T follicular helper cell (primary cell): Measurements from ENCODE around the gene ZNF813.
"Not testable (repeated sequence)": the region's sequence is repeated elsewhere in the genome, so short reads cannot be mapped to it uniquely, and the experiment has no call there.

Experiments
- DNase-seq: peaks from one replicate; pipeline ENCODE4 v3.0.0-alpha.2; 2020; ENCODE audit warnings: low read depth
- total RNA-seq, 2 experiments: gene quantifications; one replicate each; lab custom pipeline; 2026; lab: John Stamatoyannopoulos, UW

Gene ZNF813
- 17.9 to 28.6 reads per million in 2 experiments for total RNA-seq

DNA sequence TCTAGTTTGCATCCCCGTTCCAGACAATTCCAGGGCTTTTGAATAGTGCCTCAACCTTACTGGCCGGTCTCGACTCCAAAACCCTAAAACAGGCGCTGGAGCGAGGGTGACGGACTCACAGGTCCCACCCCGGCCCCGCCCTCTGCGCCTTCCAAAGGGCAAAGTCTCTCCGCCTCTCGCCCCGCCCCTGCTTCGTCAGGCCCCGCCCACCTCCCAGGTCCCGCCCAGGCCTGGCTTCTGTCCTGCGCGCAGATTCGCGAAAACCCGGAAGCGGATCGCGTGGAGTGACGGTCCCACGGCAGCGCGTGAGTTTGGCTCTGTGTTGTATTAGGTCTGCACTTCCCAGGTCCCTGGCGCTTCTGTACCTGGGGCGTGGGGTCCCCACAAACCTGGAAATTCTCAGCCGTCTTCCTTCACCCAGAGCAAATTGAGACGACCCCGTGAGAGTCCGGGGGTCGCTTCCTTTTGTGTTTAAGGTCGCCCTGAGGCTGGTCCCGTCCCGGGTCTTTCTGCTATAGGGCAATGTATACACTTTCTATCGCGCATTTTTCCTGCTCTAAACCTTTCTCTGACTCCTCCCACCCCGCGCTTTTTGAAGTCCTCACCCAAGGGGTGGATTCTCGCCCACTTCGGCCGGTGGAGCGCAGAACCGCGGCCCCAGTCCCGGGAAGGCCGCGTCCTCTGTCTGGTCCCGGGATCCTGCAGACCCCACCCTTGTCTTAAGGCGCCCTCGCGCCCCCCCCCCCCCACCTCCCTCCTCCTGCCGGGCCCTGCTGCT, at the start of gene ZNF813:
Gene ZNF813 (plus strand): TSS at position 249 of the 778 bp plus-strand sequence. CDS start 16,090 bp downstream, outside the sequence.
- peak; percentile 97 for DNase-seq

DNA sequence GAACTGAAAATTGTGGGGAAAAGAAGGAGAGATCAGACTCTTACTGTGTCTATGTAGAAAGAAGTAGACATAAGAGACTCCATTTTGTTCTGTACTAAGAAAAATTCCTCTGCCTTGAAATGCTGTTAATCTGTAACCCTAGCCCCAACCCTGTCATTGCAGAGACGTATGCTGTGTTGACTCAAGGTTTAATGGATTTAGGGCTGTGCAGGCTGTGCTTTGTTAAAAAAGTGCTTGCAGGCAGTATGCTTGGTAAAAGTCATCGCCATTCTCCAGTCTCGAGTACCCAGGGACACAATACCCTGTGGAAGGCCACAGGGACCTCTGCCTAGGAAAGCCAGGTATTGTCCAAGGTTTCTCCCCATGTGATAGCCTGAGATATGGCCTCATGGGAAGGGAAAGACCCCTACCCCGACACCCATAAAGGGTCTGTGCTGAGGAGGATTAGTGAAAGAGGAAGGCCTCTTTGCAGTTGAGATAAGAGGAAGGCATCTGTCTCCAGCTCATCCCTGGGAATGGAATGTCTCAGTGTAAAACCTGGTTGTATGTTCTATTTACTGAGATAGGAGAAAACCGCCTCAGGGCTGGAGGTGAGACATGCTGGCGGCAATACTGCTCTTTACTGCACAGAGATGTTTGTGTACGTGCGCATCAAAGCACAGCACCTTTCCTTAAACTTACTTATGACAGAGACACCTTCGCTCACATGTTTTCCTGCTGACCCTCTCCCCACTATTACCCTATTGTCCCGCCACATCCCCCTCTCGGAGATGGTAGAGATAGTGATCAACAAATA, 46.8 kb upstream of the ZNF813 start:
- DNase-seq: not testable (repeated sequence)

DNA sequence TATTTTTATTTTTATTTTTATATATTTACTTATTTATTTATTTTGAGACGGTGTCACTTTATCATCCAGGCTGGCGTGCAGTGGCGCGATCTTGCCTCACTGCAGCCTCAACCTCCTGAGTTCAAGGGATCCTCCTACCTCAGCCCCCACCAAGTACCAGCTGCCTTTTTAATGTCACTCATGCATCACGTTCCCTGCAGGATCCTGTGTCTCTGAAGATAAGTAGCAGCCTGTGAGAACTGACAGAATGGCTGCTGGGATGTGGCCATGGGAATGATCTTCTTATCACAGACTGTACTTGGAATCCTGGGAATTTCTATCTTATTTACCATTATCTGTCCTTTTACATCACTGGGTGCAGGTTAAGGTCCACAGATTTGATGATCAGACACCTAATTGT, 45.0 kb upstream of the ZNF813 start:
- no peak for DNase-seq

DNA sequence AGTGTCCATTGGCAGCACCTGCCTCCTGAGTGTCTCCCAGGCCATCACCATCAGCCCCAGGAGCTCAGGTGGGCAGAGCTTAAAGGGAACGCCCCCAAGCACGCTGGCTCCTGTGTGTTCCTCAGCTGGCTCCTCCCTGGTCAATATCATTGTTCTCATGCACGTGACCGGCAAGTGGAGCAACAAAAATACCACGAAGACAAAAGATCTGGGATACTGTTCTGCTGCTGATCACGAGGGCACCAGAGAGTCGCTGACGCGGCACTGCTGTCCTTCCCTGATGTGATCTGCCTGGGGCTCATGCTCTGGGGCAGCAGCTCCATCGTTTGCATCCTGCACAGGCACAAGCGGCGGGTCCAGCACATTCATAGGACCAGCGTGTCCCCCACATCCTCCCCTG, 44.5 kb upstream of the ZNF813 start:
- DNase-seq: not testable (repeated sequence)

DNA sequence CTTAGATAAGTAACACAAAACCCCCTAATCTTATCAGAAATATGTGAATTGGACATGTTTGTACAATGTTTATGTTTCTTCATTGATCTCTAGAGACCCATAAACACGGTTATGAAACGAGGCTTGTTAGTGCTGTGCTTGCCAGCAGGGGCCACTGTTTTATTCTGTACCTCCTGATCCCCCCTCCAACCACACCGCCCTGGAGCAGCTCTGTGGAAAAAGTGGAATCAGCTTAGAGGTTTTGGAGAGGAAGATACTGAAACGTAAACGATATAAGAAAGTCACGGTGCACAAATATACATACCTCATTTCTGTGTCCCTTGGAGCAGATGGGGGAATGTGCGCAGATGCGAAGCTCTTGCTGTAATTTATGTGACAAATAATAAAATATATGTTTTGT, 43.9 kb upstream of the ZNF813 start:
- DNase-seq: not testable (repeated sequence)

DNA sequence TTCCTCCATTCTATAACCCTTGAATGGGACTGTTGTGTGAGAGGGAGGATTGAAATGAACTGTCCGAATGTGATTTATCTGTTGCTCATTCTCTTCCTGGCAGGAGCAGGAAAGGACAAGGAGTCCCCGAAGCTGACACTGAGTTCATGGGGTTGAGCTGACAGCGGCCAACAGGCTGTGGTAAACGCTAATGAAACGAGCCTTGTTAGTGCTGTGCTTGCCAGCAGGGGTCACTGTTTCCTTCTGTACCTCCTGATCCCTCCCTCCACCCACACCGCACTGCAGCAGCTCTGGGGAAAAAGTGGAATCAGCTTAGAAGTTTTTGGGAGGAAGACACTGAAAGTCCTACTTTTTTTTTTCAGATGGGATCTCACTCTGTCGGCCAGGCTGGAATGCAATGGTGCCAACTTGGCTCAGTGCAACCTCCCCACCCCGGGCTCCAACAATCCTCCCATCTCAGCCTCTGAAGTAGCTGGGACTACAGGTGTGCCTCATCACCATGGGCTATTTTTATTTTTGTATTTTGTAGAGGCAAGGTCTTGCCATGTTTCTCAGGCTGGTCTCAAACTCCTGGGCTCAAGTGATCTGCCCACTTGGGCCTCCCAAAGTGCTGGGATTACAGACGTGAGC, 42.5 kb upstream of the ZNF813 start:
- peak; percentile 49 for DNase-seq

DNA sequence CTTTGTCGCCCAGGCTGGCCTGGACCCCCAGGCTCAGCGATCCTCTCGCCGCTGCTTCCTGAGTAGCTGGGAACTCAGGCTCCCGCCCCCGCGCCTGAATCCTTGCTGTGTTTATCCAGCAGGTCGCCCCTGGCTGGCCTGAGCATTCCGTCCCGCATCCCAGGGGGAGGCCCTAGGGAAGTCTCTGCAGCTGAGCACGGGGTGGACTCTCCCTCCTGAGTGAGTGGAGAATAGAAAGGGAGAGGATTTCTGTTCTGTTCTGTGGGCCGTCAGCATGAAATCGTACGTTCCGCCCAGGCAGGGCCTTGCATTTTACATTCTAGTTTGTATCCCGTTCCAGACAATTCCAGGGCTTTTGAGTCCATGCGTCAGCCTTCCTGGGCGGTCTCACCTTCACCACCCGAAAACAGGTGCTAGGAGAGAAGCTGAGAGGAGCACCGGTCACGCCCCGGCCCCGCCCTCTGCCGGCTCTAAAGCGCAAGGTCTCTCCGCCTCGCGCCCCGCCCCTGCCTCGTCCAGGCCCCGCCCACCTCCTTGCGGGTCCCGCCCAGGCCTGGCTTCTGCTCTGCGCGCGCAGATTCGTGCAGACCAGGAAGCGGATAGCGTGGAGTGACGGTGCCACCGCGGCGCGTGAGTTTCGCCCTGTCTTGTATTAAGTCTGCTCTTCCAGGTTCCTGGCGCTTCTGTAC, 36.0 kb upstream of the ZNF813 start, which contains the start of gene ZNF761:
Gene ZNF761 (plus strand): TSS at position 586 of the 689 bp plus-strand sequence. CDS start 15,285 bp downstream, outside the sequence.
- DNase-seq: peak; percentile 97

DNA sequence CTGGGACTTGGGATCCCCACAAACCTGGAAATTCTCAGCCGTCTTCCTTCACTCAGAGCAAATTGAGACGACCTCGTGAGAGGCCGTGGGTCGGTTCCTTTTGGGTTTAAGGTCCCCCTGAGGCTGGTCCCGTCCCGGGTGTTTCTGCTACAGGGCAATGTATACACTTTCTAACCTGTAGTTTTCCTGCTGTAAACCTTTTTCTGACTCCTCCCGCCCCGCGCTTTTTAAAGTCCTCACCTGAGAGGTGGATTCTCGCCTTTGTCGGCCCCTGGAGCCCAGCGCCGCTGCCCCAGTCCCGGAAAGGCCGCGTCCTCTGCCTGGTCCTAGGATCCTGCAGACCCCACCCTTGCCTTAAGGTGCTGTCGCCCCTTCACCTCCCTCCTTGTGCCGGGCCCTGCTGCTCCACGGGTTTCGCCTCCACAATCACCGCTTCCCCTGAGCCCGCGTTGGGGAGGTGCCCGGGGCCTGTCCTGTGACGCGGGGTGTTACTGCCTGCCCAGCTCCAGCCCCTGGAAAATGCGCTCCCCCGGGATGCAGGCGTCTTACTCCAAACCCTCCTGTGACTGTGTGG, 35.4 kb upstream of the ZNF813 start:
- DNase-seq: peak; percentile 3

DNA sequence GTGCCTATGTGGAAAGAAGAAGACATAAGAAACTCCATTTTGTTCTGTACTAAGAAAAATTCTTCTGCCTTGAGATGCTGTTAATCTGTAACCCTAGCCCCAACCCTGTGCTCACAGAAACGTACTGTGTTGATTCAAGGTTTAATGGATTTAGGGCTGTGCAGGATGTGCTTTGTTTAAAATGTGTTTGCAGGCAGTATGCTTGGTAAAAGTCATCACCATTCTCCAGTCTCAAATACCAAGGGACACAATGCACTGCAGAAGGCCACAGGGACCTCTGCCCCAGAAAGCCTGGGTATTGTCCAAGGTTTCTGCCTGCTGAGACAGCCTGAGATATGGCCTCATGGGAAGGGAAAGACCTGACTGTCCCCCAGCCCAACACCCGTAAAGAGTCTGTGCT, 23.7 kb upstream of the ZNF813 start:
- DNase-seq: not testable (repeated sequence)

DNA sequence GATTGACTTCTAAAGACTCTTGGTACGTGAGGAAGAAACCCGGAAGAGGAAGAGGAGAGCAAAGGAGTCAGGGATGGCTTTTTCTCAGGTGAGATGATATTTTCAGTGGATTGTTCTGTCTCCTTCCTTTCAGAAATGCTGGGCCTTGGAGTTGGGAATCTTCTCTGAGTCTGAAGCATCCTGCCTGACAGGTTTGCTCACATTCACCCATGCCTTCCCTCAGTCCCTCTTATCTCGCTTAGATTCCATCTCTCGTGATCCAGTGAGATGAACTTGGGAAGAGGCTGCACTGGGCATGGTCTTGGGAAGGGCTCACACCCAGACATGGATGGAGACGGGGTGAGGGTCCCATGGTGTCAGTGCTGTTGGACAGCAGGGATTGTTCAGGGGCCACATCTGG, 20.3 kb upstream of the ZNF813 start:
- not testable (repeated sequence) for DNase-seq

DNA sequence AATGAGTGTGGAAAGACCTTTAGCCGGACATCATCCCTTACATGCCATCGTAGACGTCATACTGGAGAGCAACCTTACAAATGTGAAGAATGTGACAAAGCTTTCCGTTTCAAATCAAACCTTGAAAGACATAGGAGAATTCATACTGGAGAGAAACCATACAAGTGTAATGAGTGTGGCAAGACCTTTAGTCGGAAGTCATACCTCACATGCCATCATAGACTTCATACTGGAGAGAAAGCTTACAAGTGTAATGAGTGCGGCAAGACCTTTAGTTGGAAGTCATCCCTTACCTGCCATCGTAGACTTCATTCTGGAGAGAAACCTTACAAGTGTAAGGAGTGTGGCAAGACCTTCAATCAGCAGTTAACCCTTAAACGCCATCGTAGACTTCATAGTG, 11.7 kb upstream of the ZNF813 start:
- DNase-seq: no peak

DNA sequence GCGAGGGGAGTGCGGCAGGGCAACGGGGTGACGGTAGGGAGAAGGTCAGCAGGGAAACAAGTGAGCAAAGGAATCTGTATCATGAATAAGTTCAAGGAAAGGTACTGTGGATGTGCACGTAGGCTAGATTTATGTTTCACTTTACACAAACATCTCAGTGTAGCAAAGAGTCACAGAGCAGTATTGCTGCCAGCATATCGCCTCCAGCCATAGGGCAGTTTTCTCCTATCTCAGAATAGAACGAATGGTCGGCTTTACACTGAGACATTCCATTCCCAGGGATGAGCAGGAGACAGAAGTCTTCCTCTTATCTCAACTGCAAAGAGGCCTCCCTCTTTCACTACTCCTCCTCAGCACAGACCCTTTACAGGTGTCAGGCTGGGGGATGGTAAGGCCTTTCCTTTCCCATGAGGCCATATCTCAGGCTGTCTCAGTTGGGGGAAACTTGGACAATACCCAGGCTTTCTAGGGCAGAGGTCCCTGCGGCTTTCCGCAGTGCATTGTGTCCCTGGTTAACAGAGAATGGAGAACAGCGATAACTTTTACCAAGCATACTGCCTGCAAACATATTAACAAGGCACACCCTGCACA, 7.3 kb upstream of the ZNF813 start:
- DNase-seq: not testable (repeated sequence)

DNA sequence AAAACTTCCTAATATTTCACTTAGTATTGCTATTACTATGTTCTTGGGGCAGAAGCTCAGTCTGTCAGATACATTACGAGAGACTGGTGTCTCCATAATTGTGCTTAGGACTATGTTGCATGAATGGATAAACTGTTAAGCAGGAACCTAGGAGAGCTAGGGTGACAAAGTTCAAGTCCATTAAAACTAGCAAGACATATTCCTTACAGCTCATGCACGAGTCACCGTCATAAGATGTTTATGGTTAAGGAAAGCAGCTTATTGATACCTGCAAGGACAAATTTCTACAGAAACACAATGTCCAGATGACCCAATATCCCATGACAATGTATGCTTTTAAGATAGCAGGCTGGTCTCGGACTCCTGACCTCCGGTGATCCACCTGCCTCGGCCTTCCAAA, 5.7 kb upstream of the ZNF813 start:
- DNase-seq: no peak

DNA sequence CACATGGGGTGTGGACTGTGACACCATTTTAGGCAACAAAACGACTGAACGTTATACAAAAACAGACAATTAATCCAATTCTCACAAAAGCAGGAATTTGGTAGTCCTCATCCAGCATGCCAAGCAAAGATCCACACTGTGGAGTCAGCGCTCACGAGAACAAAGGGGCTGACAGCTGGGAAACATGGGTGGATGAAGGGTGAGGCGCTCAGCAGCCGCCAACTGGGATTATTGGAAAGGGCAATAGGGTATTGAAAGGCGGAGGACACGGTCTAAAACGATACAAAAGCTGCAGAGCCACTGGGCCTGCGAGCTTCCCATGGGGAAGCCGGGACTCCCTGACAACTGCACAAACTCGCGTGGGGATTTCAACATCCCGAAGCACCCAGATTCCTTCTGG, 4.7 kb upstream of the ZNF813 start:
- no peak for DNase-seq

DNA sequence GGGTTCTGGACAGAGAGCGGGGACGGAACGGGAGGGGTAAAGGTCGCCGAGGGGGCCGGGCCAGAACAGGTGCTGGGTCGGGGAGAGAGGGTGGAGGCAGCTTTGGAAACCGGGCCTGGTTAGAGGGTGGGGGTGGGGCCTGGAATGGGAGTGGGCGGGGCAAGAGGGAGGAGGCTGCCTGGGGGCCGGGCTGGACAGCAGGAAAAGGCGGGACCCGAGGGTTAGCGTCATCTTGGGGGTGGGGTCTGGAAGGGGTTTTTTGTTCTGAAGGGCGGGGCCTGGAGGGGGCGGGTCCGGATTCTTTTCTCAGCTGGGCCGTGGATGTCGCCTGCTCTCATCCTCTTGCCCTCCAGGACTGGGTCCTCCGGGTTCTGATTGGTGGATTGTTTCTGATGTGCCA, 4.3 kb upstream of the ZNF813 start:
- DNase-seq: no peak

DNA sequence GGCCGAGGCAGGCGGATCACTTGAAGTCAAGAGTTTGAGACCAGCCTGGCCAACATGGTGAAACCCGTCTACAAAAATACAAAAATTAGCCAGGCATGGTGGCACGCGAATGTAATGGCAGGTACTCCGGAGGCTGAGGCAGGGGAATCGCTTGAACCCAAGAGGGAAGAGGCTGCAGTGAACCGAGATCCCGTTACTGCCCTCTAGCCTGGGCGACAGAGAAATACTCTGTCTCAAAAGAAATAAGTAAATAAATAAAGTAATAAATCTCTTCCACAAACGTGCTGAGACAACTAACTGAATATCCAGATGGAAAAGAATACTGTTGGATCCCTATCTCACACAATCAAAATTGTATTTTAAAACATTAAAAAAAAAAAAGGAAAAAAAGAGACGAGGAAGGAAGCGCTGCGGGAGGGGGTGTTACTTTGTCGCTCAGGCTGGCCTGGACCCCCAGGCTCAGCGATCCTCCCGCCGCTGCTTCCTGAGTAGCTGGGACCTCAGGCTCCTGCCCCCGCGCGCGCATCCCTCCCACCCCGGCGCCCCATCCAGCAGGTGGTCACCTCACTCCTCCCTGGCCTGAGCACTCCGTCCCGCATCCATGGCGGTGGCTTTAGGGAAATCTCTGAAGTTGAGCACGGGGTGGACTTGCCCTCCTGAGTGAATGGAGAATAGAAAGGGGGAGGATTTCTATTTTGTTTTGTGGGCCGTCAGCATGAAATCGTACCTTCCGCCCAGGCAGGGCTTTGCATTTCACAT, 628 bp upstream of the ZNF813 start:
- no peak for DNase-seq

DNA sequence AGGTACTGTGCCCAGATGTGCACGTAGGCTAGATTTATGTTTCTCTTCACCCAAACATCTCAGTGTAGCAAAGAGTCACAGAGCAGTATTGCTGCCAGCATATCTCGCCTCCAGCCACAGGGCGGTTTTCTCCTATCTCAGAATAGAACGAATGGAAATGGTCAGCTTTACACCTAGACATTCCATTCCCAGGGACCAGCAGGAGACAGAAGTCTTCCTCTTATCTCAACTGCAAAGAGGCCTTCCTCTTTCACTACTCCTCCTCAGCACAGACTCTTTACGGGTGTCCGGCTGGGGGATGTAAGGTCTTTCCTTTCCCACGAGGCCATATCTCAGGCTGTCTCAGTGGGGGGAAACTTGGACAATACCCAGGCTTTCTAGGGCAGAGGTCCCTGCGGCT, 1.1 kb downstream of the ZNF813 start:
- not testable (repeated sequence) for DNase-seq

DNA sequence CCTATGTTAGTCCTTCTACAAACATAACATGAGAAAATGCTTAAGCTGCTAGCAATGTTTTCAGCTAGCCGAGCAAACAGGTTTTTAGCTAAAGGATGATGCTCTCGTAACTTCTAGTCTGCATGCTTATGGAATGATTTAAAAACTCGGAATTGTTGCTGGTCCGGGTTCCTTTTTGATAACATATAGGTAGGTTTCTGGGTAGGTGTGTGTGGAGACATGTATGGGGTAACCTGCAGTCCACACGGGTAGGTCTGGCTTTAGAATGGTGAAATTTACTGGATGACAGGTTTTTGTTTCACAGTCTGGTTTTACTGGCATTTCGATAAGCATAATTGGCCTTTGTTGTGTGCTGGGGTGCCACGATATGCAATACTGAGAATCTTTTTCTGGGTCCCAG, 4.4 kb downstream of the ZNF813 start:
- DNase-seq: no peak

DNA sequence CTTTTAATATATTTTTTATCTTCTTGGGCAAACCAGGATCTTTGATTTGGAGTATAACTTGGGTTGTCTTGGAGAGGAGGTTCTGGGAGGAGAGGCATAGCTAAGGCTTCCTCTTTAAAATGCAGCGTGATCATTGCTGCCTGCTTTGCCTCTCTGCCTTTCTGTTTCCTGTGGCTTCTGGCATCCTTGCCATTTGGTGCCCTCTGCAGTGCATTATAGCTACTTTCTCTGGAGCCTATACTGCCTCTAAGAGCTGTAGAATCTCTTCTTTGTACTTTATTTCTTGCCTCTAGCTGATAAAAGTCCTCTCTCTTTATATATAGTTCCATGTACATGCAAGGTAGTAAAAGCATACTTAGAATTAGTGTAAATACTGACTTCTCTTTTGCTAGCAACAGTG, 7.3 kb downstream of the ZNF813 start:
- not testable (repeated sequence) for DNase-seq

DNA sequence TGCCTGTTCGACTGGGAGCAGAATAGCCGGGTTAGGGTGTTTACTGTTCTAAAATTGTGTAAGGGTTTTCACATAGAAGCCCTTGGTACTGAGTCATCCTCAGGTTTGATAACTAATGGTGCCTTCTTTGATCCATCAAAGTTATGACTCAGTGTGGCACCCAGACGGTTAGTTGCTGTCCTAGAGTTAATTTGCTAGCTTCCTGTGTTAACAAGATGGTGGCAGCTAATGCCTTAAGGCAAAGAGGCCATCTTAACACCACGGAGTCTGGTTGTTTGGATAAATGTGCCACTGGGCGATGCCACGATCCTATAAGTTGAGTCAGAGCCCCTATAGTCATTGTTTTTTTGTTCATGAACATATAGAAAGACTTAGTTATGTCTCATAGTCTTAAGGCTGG, 7.9 kb downstream of the ZNF813 start:
- not testable (repeated sequence) for DNase-seq
